IPS DF 4.7 (cell line): ENCODE data around the gene CENPB.
"Not testable (repeated sequence)": the region's sequence is repeated elsewhere in the genome, so short reads cannot be mapped to it uniquely, and the experiment has no call there.

ENCODE experiments used
- DNase-seq: peaks from one replicate; pipeline ENCODE4 v3.0.0-alpha.2; 2013; ENCODE audit warnings: low spot score; ENCODE audit errors: extremely low read depth

Gene CENPB

GRCh38 chr20:3786665-3787323 lies at the start of gene CENPB:
Gene CENPB (minus strand): TSS chr20:3786740. CDS start chr20:3786483, 257 bp downstream.
- no peak for DNase-seq

- no peak for DNase-seq
Measured at GRCh38 chr20:3836132-3836531, 49.6 kb upstream of the CENPB start.

- not testable (repeated sequence) for DNase-seq
Measured at GRCh38 chr20:3829891-3830290, 43.4 kb upstream of the CENPB start.

GRCh38 chr20:3828798-3829197 lies 42.3 kb upstream of the CENPB start:
- DNase-seq = no peak

- no peak for DNase-seq
Measured at GRCh38 chr20:3826420-3826819, 39.9 kb upstream of the CENPB start.

GRCh38 chr20:3825526-3825925 lies 39.0 kb upstream of the CENPB start:
- no peak for DNase-seq

GRCh38 chr20:3823881-3824280 lies 37.3 kb upstream of the CENPB start:
- DNase-seq = no peak

- DNase-seq = no peak
Measured at GRCh38 chr20:3821996-3822395, 35.5 kb upstream of the CENPB start.

GRCh38 chr20:3820901-3821727 lies 34.6 kb upstream of the CENPB start:
- DNase-seq = no peak

GRCh38 chr20:3820048-3820900 lies 33.7 kb upstream of the CENPB start, which contains the start of gene AP5S1:
Gene AP5S1 (plus strand): TSS chr20:3820547. CDS start chr20:3822118, 1,571 bp downstream.
- peak; percentile 93 for DNase-seq

- no peak for DNase-seq
Measured at GRCh38 chr20:3819411-3820047, 33.0 kb upstream of the CENPB start.

GRCh38 chr20:3818155-3819151 lies 31.9 kb upstream of the CENPB start:
- no peak for DNase-seq

- no peak for DNase-seq
Measured at GRCh38 chr20:3815703-3816315, 29.3 kb upstream of the CENPB start.

GRCh38 chr20:3814928-3815495 lies 28.5 kb upstream of the CENPB start:
- DNase-seq = no peak

- no peak for DNase-seq
Measured at GRCh38 chr20:3813848-3814581, 27.5 kb upstream of the CENPB start.

- DNase-seq = no peak
Measured at GRCh38 chr20:3812975-3813847, 26.7 kb upstream of the CENPB start.

- no peak for DNase-seq
Measured at GRCh38 chr20:3812259-3812681, 25.7 kb upstream of the CENPB start.
